HG03520 (cell line): ENCODE data around the gene TTC5.
"Not testable (repeated sequence)": the region's sequence is repeated elsewhere in the genome, so short reads cannot be mapped to it uniquely, and the experiment has no call there.

Experiments
- ATAC-seq: cut with Tn5 transposase; IDR thresholded peaks from one replicate; pipeline ENCODE4 v1.9.1; 2021; ENCODE audit warnings: mild to moderate bottlenecking, moderate library complexity; ENCODE audit not compliant: unreplicated experiment

TTC5 gene

GRCh38 chr14:20305265-20306078 is at the start of gene TTC5:
Gene TTC5 (minus strand): TSS chr14:20305951. CDS start chr14:20305937, 14 bp downstream.
- ATAC-seq = peak; percentile 93

DNA sequence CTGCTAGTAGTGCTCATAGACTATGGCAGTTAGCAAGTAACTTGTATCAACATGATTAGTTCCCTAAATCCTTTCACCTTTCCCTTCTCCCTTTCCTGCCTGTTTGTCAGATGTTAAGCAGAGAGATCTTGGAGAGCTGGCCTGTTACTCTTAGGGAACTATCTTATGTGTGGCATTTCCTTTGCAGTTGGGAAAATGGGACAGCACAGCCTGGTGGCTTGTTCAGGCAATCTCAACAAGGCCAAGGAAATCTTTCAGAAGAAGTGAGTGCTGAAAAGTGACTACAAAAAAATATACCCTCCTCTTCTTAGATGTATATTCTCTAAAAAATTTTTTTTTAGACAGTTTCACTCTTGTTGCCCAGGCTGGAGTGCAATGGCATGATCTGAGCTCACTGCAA is 45.1 kb upstream of the TTC5 start:
- ATAC-seq = no peak

GRCh38 chr14:20350282-20350681 is 44.5 kb upstream of the TTC5 start:
- ATAC-seq = no peak

GRCh38 chr14:20347747-20348146 is 42.0 kb upstream of the TTC5 start:
- ATAC-seq = no peak

- ATAC-seq = no peak
These were observed 41.0 kb upstream of the TTC5 start for GRCh38 chr14:20346713-20347112.

DNA sequence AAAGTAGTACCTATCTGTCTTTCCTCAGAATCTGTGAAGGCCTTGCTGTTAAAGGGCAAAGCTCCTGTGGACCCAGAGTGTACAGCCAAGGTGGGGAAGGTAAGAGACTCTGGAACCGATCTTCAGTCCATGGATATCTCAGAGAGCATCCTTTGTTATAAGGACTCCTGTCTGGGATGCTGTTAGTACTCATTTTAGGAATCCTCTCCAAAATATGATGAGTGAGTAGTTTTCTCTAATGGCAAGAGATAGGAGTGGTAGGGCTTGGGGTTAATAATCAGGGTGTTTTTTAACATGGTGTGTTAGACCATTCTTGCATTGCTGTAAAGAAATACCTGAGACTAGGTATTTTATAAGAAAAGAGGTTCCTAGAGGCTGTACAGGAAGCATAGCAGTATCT is 39.6 kb upstream of the TTC5 start:
- no peak for ATAC-seq

- no peak for ATAC-seq
These were observed 38.1 kb upstream of the TTC5 start for GRCh38 chr14:20343862-20344220.

DNA sequence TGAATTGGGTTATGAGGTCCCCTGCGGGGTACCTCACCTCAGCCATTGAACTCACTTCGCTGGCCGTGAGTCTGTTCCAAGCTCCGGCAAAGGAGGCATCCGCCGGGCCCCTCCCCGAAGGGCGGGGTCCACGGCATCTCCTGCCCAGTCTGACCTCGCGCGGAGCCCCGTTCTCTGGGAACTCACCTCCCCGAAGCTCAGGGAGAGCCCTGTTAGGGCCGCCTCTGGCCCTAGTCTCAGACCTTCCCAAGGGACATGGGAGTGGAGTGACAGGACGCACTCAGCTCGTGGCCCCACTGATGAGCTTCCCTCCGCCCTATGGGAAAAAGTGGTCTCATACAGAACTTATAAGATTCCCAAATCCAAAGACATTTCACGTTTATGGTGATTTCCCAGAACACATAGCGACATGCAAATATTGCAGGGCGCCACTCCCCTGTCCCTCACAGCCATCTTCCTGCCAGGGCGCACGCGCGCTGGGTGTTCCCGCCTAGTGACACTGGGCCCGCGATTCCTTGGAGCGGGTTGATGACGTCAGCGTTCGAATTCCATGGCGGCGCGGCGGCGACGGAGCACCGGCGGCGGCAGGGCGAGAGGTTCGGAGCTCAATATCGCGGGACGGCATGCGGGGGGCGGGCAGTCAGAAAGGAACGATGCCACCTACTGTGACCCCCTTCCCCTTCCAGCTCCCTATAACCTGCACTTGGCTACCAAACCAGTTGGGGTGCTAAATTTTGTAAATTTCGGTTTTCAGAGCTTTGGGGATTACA is 37.5 kb upstream of the TTC5 start, which contains the start of gene PARP2:
Gene PARP2 (plus strand): TSS at position 544 of the 770 bp plus-strand sequence. CDS start 7 bp downstream, at position 551.
- peak; percentile 85 for ATAC-seq

DNA sequence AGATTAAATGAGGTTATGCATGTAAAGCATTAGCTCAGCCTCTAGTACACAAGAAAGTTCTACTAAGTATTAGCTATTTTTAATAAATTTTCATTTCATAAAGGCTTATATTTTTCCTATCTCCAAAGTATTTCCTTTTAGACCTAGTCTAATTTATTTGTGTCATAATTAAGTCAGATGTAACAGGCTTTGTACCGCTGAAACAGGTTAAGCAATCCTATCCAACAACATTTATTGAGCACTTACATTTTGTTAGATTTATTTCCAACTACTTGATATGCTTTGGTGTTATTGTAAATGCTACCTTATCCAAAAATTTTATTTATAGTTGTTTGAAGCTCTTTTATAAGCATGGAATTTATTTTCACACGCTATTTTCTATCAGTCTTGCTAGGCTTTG is 35.9 kb upstream of the TTC5 start:
- no peak for ATAC-seq

GRCh38 chr14:20341032-20341431 is 35.3 kb upstream of the TTC5 start:
- not testable (repeated sequence) for ATAC-seq

GRCh38 chr14:20334017-20334416 is 28.3 kb upstream of the TTC5 start:
- no peak for ATAC-seq

DNA sequence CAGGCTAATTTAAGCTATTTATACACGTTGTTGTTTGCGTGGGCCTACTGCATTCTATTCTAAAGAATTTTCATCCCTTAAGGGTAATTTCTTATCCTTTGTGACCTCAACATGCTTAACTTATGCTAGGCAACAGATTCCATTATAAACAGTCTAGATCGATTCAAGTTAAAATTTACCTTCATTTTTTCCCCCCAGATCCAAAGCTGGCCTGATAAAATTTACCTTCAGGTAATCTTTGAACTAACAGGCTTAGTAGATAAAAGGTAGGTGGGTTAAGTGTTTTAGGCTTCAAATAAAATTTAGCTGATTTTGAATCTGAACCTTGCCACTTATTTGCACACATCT is 27.7 kb upstream of the TTC5 start:
- ATAC-seq = no peak

DNA sequence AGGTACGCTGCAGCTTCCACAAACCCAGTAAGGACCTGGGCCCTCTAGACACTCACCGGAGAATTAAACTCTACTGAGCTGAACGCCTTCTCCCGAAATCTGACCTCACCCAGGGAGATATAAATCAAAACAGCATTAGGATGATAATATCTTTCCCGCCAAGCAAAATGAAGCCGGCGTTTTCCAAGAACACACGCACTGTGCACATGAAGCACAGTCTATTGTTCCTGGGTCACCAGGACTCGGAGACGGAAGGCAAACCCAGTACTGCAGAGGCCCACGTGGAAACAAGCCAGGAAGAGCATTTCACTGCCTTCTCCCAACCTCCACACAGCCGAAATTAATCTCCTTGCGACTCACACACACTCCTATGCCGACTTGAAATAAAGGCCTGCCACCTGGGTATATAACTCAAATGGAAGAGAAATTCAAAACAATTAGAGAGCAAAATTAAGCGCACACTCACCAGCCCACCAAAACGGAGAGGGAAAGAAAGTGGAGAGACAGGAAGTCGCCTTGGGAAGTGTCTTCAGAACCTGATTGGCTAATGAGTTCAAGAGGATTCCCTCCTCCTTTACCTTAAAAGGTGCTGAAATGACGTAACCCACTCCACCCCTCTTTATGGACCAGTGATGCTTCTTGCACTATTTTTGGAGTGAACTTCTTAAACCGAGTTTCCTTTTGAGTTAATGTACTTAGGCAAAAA is 27.2 kb upstream of the TTC5 start, which contains the start of gene CCNB1IP1:
Gene CCNB1IP1 (minus strand): TSS at position 492 of the 706 bp plus-strand sequence. CDS start 16,756 bp downstream, outside the sequence.
- ATAC-seq = peak; percentile 96

GRCh38 chr14:20332431-20332787 is 26.7 kb upstream of the TTC5 start:
- ATAC-seq = no peak

DNA sequence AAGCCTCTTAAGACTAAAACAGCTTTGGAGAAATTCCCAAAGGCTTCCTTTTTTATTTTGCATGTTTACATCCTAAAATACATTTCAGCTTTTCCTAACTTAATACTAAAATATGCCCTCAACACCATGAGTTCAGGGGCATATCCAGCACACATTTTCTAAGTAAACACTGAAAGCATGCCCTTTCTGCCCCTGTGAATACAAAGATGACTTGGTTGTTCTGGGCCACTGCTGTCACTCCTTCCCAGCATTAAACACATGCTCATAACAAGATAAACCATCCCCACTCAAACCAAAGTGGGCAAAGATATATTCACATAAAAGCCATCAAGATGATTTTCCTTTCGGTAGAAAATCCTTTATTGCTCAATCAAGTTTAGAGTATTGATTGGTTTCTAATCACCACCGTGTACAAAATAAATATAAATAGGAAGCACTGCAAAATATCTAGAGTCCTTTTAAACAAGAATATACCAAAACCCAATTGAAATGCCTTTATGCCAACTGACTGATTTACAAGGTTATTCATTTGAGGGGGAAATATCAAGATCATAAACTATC is 25.4 kb upstream of the TTC5 start:
- no peak for ATAC-seq

GRCh38 chr14:20329355-20329754 is 23.6 kb upstream of the TTC5 start:
- ATAC-seq = no peak

- ATAC-seq = no peak
These were observed 23.0 kb upstream of the TTC5 start for GRCh38 chr14:20328705-20329104.

DNA sequence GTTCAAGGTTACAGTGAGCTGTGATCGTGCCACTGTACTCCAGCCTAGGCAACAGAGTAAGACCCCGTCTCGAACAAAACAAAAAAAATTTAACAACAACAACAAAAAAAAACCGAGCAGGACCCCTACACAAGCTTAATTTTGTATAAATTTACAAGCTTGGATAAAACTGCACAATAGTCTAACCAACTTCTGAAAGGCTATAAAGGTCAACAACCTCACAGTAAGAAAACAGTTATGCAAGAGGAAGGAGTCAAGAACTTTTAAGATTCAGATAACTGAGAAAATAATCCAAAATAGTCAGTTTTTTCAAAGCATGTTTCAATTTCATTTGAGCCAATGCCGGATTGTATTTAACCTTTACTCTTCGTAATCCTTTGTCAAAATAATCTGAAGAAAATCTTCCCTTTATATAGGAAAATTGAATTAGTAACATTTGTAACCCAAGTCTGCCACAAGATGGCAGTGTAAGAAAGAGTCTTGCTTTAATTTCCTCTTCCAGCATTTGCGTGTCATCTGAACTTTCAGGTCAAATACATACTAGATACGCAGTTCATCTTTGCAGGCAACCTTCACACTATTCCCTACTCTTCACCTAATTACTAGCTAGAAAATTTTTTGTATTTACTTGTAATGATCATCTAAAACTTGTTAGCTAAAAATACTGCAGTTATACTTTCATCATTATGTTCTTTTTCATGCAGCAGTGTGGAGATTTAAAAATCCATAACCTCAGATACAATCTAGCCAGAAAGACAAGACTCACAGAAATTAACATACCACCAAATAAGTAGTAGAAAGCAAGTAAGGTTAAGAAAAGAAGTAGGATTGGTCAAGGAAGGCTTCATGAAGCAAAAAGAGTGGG is 21.5 kb upstream of the TTC5 start:
- ATAC-seq = no peak

- ATAC-seq = no peak
These were observed 12.0 kb upstream of the TTC5 start for GRCh38 chr14:20317720-20318119.

GRCh38 chr14:20314026-20314425 is 8.3 kb upstream of the TTC5 start:
- ATAC-seq = no peak
